ENCODE measurements around the gene WDR45B.
"Not testable (repeated sequence)": the region's sequence is repeated elsewhere in the genome, so short reads cannot be mapped to it uniquely, and the experiment has no call there.

The WDR45B gene

GRCh38 chr17:82582709-82583108, 65.5 kb downstream of the WDR45B start:
- no peak for DNase-seq (ENCODE audit: low read depth in 3 of 3)

- no peak for DNase-seq (ENCODE audit: low read depth in 3 of 3)
Observed at GRCh38 chr17:82582213-82582612, 66.0 kb downstream of the WDR45B start.

- not testable (repeated sequence) for DNase-seq (ENCODE audit: low read depth in 3 of 3)
Observed at GRCh38 chr17:82579969-82580368, 68.3 kb downstream of the WDR45B start.

- DNase-seq (ENCODE audit: low read depth in 3 of 3), result no peak
Observed at GRCh38 chr17:82577300-82577699, 70.9 kb downstream of the WDR45B start.

- not testable (repeated sequence) for DNase-seq (ENCODE audit: low read depth in 3 of 3)
Observed at GRCh38 chr17:82575581-82576221, 72.5 kb downstream of the WDR45B start.

GRCh38 chr17:82574041-82574440, 74.2 kb downstream of the WDR45B start:
- no peak for DNase-seq (ENCODE audit: low read depth in 3 of 3)

GRCh38 chr17:82571855-82572254, 76.4 kb downstream of the WDR45B start:
- DNase-seq (ENCODE audit: low read depth in 3 of 3), result no peak

GRCh38 chr17:82570277-82570676, 78.0 kb downstream of the WDR45B start:
- no peak for DNase-seq (ENCODE audit: low read depth in 3 of 3)

- DNase-seq (ENCODE audit: low read depth in 3 of 3), result no peak
Observed at GRCh38 chr17:82569621-82570020, 78.6 kb downstream of the WDR45B start.

GRCh38 chr17:82568997-82569393, 79.2 kb downstream of the WDR45B start:
- DNase-seq (ENCODE audit: low read depth in 3 of 3), result no peak

- no peak for DNase-seq (ENCODE audit: low read depth in 3 of 3)
Observed at GRCh38 chr17:82567286-82567685, 81.0 kb downstream of the WDR45B start.

GRCh38 chr17:82566129-82566960, 81.9 kb downstream of the WDR45B start:
- no peak for DNase-seq (ENCODE audit: low read depth in 3 of 3)

- no peak for DNase-seq (ENCODE audit: low read depth in 3 of 3)
Observed at GRCh38 chr17:82565551-82565950, 82.7 kb downstream of the WDR45B start.

Measured in stimulated activated CD4-positive, alpha-beta T cell treated with anti-CD3 and anti-CD28 coated beads, TNF-alpha, amount 100 ng/mL, for 24 hours (primary cell).